ENCODE data around the gene HMGXB3.

GRCh38 chr5:150068472-150068871 lies 67.9 kb downstream of the HMGXB3 start:
- no peak for TF ChIP-seq EP300 (IDR thresholded peaks at IDR 0.05)
- TF ChIP-seq CTCF (IDR thresholded peaks at IDR 0.05) = no peak

Data from sigmoid colon (tissue), 4 donors.